CD4-positive, alpha-beta memory T cell (primary cell): Measurements from ENCODE around the gene ASAP3. TPM values are rescaled to one million over a fixed set of nuclear protein-coding genes. Genes with fewer than 3 reads are reported as not detected.

Experiments used
- CTCF ChIA-PET: fragments of 350-600 bp; sonication (Branson Sonifier 250); formaldehyde crosslinking; loops from one replicate; lab custom pipeline; 2021; ENCODE audit warnings: inconsistent platforms; ENCODE audit not compliant: partially characterized antibody; lab: Charles Lee
- POLR2A ChIA-PET: fragments of 350-600 bp; sonication (Branson Sonifier 250); formaldehyde crosslinking; loops from one replicate; lab custom pipeline; 2021; ENCODE audit not compliant: partially characterized antibody; lab: Charles Lee
- DNase-seq, 5 donors: peaks; one replicate each; pipeline versions ENCODE4 v3.0.0 to v3.0.0-alpha.2; 2020 to 2022; ENCODE audit warnings: mixed read lengths in 1 of 5
- H3K27ac ChIP-seq: one replicate; pipeline ENCODE4 v1.7.0; 2013; ENCODE audit warnings: low read depth, low read length
- H3K27me3 ChIP-seq: 2 replicates; pipeline ENCODE4 v1.7.0; 2013; ENCODE audit warnings: mild to moderate bottlenecking, low read length, moderate library complexity; ENCODE audit not compliant: insufficient read depth
- H3K36me3 ChIP-seq: 2 replicates; pipeline ENCODE4 v1.7.0; 2013; ENCODE audit warnings: mild to moderate bottlenecking, low read length, moderate library complexity; ENCODE audit not compliant: insufficient read depth
- H3K4me1 ChIP-seq: 2 replicates; pipeline ENCODE4 v1.7.0; 2013; ENCODE audit warnings: mild to moderate bottlenecking, low read length, moderate library complexity; ENCODE audit not compliant: insufficient read depth
- H3K4me3 ChIP-seq, 2 donors: one replicate each; pipeline ENCODE4 v1.7.0; 2013; ENCODE audit warnings: low read length in 2 of 2, mild to moderate bottlenecking in 1 of 2
- H3K9me3 ChIP-seq, 2 donors: one replicate each; pipeline ENCODE4 v1.7.0; 2013; ENCODE audit warnings: low read length in 2 of 2, control low read depth in 1 of 2; ENCODE audit not compliant: control insufficient read depth in 1 of 2
- H3K27ac Mint-ChIP-seq, 7 donors: one replicate each; pipeline ENCODE4 v1.8.0; 2020 to 2021; ENCODE audit warnings: mixed read lengths in 7 of 7, mild to moderate bottlenecking in 6 of 7, inconsistent platforms in 3 of 7, moderate library complexity in 3 of 7
- H3K27me3 Mint-ChIP-seq, 2 donors: one replicate each; pipeline ENCODE4 v1.8.0; 2020 to 2021; ENCODE audit warnings: mixed read lengths in 2 of 2
- H3K36me3 Mint-ChIP-seq, 2 donors: one replicate each; pipeline ENCODE4 v1.8.0; 2020 to 2021; ENCODE audit warnings: mixed read lengths in 2 of 2, inconsistent platforms in 1 of 2, mild to moderate bottlenecking in 1 of 2
- H3K4me1 Mint-ChIP-seq, 4 donors: one replicate each; pipeline ENCODE4 v1.8.0; 2020 to 2021; ENCODE audit warnings: mixed read lengths in 4 of 4, mild to moderate bottlenecking in 1 of 4
- H3K4me3 Mint-ChIP-seq, 8 donors: one replicate each; pipeline ENCODE4 v1.8.0; 2020 to 2021; ENCODE audit warnings: mixed read lengths in 8 of 8, mild to moderate bottlenecking in 7 of 8, moderate library complexity in 6 of 8, inconsistent platforms in 3 of 8
- H3K9me3 Mint-ChIP-seq, 8 donors: one replicate each; pipeline ENCODE4 v1.8.0; 2020 to 2021; ENCODE audit warnings: mixed read lengths in 8 of 8, mild to moderate bottlenecking in 5 of 8, inconsistent platforms in 3 of 8, moderate library complexity in 1 of 8
- intact Hi-C: fragments of 100-400 bp; cut with micrococcal nuclease; formaldehyde crosslinking; loops from one replicate; pipeline ENCODE4 v1.15.1; 2023
- polyA plus RNA-seq, 2 donors: library from polyadenylated mRNA; unstranded; fragments of 300-500 nt; fragmentation: Illumina TruSeq; gene quantifications; one replicate each; pipeline ENCODE4 v1.2.3, GENCODE V29; 2021
- total RNA-seq, 2 experiments: library from RNA; stranded (reverse); gene quantifications; one replicate each; pipeline ENCODE4 v1.2.3, GENCODE V29; 2021

ASAP3 gene
- total and polyA plus RNA-seq, 4 experiments from 2014 or later = 0.73 to 1.4 (median 1.3) TPM

DNA sequence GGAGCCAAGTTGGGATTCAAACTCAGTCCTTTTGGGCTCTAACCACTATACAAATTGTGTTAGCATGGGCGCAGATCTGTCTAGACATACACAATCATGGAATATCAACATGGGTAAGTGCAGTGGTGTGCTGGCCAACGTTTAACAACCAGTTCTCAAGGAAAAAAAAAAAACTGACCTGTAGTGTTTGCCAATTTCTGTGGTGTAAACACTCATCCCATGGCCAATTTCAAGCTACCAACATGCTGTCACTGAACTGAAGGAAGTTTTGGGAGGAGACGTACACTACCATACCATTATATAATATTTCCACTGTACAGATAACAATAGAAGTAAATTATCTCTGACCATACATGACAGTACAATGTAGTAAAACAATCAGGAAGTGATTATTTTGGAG, 62.6 kb downstream of the ASAP3 start:
- Histone ChIP-seq H3K36me3 (no peaks in the 10 kb centered on the region), H3K4me3 (no peak overlapping the region), H3K27ac (no peak overlapping the region), H3K27me3 (no peaks in the 10 kb centered on the region), H3K9me3 (no peaks in the 10 kb centered on the region), H3K4me1 (peaks cover 33% of the 10 kb centered on the region)
- DNase-seq = no peak
- H3K9me3 Mint-ChIP-seq = no peaks in the 10 kb centered on the region
- peaks cover 0 to 2% of the 10 kb centered on the region in 2 donors for H3K27me3 Mint-ChIP-seq
- intact Hi-C loops = no loop called here
- H3K36me3 Mint-ChIP-seq = peaks cover 0 to 4% of the 10 kb centered on the region in 2 donors
- H3K4me3 Mint-ChIP-seq = no peak overlapping the region
- H3K4me1 Mint-ChIP-seq = peaks cover 25 to 35% (median 30%) of the 10 kb centered on the region in 4 donors
- POLR2A ChIA-PET = interaction anchor here (1.3 to 1.5 kb wide), 2 partner anchors 18 to 78 kb away, joined by 3 to 5 read pairs; no protein-coding TSS in a partner anchor
- CTCF ChIA-PET = interaction anchor here (2.5 kb wide), 1 partner anchor 18 kb away, joined by 15 read pairs; no protein-coding TSS in a partner anchor
- peak overlapping the region in 1 of 7 donors; percentile 56 for H3K27ac Mint-ChIP-seq

- no peaks in the 10 kb centered on the region for H3K27me3 ChIP-seq
- no peaks in the 10 kb centered on the region for H3K9me3 ChIP-seq
- peaks cover 0 to 4% of the 10 kb centered on the region in 2 donors for H3K36me3 Mint-ChIP-seq
- H3K36me3 ChIP-seq = no peaks in the 10 kb centered on the region
- peaks cover 0 to 2% of the 10 kb centered on the region in 2 donors for H3K27me3 Mint-ChIP-seq
- no peaks in the 10 kb centered on the region for H3K9me3 Mint-ChIP-seq
- peaks cover 33% of the 10 kb centered on the region for H3K4me1 ChIP-seq
- no peak overlapping the region for H3K4me3 Mint-ChIP-seq
- CTCF ChIA-PET = interaction anchor here (2.5 kb wide), 1 partner anchor 17 kb away, joined by 15 read pairs; no protein-coding TSS in a partner anchor
- POLR2A ChIA-PET = interaction anchor here (1.1 kb wide), 1 partner anchor 76 kb away, joined by 3 read pairs; the partner anchor contains the start of gene HNRNPR
- H3K27ac ChIP-seq = no peak overlapping the region
- H3K4me1 Mint-ChIP-seq = peaks cover 25 to 35% (median 28%) of the 10 kb centered on the region in 4 donors
- peak overlapping the region in 3 of 7 donors; percentile 33 to 61 (median 56) for H3K27ac Mint-ChIP-seq
- intact Hi-C loops = no loop called here
- no peak overlapping the region for H3K4me3 ChIP-seq
- no peak for DNase-seq
These were observed 63.2 kb downstream of the ASAP3 start for GRCh38 chr1:23420778-23421177.

- Histone ChIP-seq H3K9me3 (no peaks in the 10 kb centered on the region), H3K27ac (no peak overlapping the region), H3K27me3 (no peaks in the 10 kb centered on the region), H3K36me3 (no peaks in the 10 kb centered on the region), H3K4me1 (peaks cover 26% of the 10 kb centered on the region), H3K4me3 (no peak overlapping the region)
- Mint-ChIP-seq H3K4me3 (no peak overlapping the region), H3K27ac (peak overlapping the region in 1 of 7 donors; percentile 57), H3K9me3 (no peaks in the 10 kb centered on the region), H3K4me1 (peaks cover 23 to 30% (median 26%) of the 10 kb centered on the region in 4 donors), H3K27me3 (peaks cover 0 to 1% of the 10 kb centered on the region in 2 donors), H3K36me3 (peaks cover 0 to 4% of the 10 kb centered on the region in 2 donors)
- intact Hi-C loops = no loop called here
- DNase-seq = no peak
- POLR2A ChIA-PET = interaction anchor here (0.8 kb wide), 1 partner anchor 75 kb away, joined by 3 read pairs; the partner anchor contains the start of gene HNRNPR
- CTCF ChIA-PET = no interaction called here
These were observed 64.8 kb downstream of the ASAP3 start for GRCh38 chr1:23419180-23419579.

DNA sequence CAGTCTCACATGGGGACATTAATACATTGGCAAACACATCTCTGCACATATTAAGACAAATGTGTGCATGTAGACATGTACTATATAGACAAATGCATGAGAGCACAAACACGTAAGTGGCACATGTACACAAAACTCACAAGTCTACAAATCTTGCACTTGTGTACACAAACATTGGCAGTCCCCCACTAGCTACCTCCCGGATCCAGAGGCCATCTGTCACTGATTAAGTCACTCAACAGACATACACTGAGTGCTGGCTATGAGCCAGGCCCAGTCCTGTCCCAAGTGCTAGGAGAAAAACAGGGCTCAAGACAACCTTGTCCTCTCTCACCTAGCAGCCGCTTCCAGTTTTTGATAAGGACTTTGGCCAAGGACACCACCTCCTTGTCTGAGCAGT, 66.4 kb downstream of the ASAP3 start:
- H3K9me3 Mint-ChIP-seq = no peaks in the 10 kb centered on the region
- H3K27ac ChIP-seq = no peak overlapping the region
- no peak overlapping the region for H3K4me3 Mint-ChIP-seq
- H3K27me3 Mint-ChIP-seq = no peaks in the 10 kb centered on the region
- ChIA-PET POLR2A (no interaction called here), CTCF (no interaction called here)
- no peaks in the 10 kb centered on the region for H3K27me3 ChIP-seq
- intact Hi-C loops = no loop called here
- no peak overlapping the region for H3K4me3 ChIP-seq
- peaks cover 0 to 4% of the 10 kb centered on the region in 2 donors for H3K36me3 Mint-ChIP-seq
- peaks cover 9 to 16% (median 14%) of the 10 kb centered on the region in 4 donors for H3K4me1 Mint-ChIP-seq
- peak overlapping the region in 1 of 7 donors; percentile 15 for H3K27ac Mint-ChIP-seq
- DNase-seq = no peak
- no peaks in the 10 kb centered on the region for H3K9me3 ChIP-seq
- H3K36me3 ChIP-seq = no peaks in the 10 kb centered on the region
- peaks cover 14% of the 10 kb centered on the region for H3K4me1 ChIP-seq

DNA sequence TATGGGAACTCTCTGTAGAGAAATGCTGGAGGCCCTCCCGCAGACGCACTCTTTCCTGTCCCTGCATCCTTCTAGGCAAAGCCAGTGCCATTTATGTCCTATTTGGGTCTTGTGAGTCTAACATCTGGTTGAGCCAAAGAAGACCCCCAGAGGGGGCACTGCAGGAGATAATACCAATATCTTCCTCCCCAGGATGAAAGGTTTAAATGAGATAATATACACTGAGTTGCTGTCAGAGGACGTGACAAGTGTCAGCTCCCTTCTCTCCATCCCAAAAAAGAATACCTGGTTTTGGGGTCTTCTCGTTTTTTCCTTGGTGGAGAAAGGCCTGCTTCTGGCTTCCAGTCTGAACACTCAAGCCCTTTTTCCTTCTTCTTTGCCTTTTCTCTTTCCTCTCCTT, 67.0 kb downstream of the ASAP3 start:
- intact Hi-C loops = no loop called here
- Mint-ChIP-seq H3K36me3 (peaks cover 0 to 2% of the 10 kb centered on the region in 2 donors), H3K4me1 (peaks cover 3 to 10% (median 7%) of the 10 kb centered on the region in 4 donors), H3K9me3 (no peaks in the 10 kb centered on the region), H3K27me3 (no peaks in the 10 kb centered on the region), H3K27ac (no peak overlapping the region), H3K4me3 (no peak overlapping the region)
- no peaks in the 10 kb centered on the region for H3K27me3 ChIP-seq
- H3K4me1 ChIP-seq = peaks cover 8% of the 10 kb centered on the region
- H3K4me3 ChIP-seq = no peak overlapping the region
- H3K36me3 ChIP-seq = no peaks in the 10 kb centered on the region
- POLR2A ChIA-PET = no interaction called here
- CTCF ChIA-PET = interaction anchor here (0.6 kb wide), 1 partner anchor 14 kb away, joined by 3 read pairs; no protein-coding TSS in a partner anchor
- no peak for DNase-seq
- H3K9me3 ChIP-seq = no peaks in the 10 kb centered on the region
- H3K27ac ChIP-seq = no peak overlapping the region

GRCh38 chr1:23408797-23409290, 75.1 kb downstream of the ASAP3 start:
- Mint-ChIP-seq H3K36me3 (no peaks in the 10 kb centered on the region), H3K4me3 (no peak overlapping the region), H3K9me3 (no peaks in the 10 kb centered on the region), H3K27ac (no peak overlapping the region), H3K4me1 (peaks cover 5 to 7% (median 6%) of the 10 kb centered on the region in 4 donors), H3K27me3 (no peaks in the 10 kb centered on the region)
- H3K4me1 ChIP-seq = peaks cover 6% of the 10 kb centered on the region
- H3K27me3 ChIP-seq = no peaks in the 10 kb centered on the region
- H3K36me3 ChIP-seq = no peaks in the 10 kb centered on the region
- H3K27ac ChIP-seq = no peak overlapping the region
- no peaks in the 10 kb centered on the region for H3K9me3 ChIP-seq
- DNase-seq = no peak
- intact Hi-C loops = no loop called here
- POLR2A ChIA-PET = interaction anchor here (1.4 kb wide), 1 partner anchor 13 kb away, joined by 4 read pairs; no protein-coding TSS in a partner anchor
- CTCF ChIA-PET = interaction anchor here (0.9 to 1.3 kb wide), 2 partner anchors 14 to 88 kb away, joined by 4 read pairs; no protein-coding TSS in a partner anchor
- no peak overlapping the region for H3K4me3 ChIP-seq

DNA sequence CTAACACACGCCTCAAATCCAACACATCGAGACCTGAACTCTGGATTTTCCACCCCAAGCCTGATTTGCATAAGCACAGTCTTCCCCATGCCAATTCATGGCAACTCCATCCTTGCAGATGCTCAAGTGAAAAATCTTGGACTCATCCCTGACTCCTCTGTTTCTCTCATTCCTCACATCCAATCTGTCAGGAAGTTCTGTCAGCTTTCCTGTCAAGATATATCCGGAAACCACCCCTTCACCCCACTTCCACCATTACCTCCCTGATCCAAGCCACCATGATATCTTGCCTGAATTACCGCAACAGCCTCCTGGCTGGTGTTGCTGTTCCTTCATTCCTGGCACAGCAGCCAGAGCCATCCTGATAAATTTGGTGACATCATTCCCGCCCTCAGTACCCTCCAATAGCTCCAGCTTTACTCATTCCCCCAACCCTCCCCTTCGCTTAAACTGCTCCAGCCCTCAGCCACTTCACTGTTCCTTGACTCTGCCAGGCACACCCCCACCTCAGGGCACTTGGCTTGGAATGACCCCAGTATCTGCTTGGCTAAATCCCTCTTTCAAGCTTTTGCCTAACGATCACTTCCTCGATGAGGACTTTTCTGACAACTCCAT, 76.9 kb downstream of the ASAP3 start:
- Mint-ChIP-seq H3K4me1 (peaks cover 5 to 12% (median 9%) of the 10 kb centered on the region in 4 donors), H3K36me3 (peaks cover 0 to 5% of the 10 kb centered on the region in 2 donors), H3K4me3 (no peak overlapping the region), H3K27me3 (no peaks in the 10 kb centered on the region), H3K27ac (no peak overlapping the region), H3K9me3 (no peaks in the 10 kb centered on the region)
- CTCF ChIA-PET = no interaction called here
- Histone ChIP-seq H3K27me3 (no peaks in the 10 kb centered on the region), H3K4me1 (peaks cover 11% of the 10 kb centered on the region), H3K4me3 (no peak overlapping the region), H3K36me3 (no peaks in the 10 kb centered on the region), H3K9me3 (no peaks in the 10 kb centered on the region), H3K27ac (no peak overlapping the region)
- no peak for DNase-seq
- intact Hi-C loops = no loop called here
- POLR2A ChIA-PET = no interaction called here
